Nephron (organoid): ENCODE data around the gene IMPACT.

Source experiments
- H3K27ac Mint-ChIP-seq, 3 experiments: 2 replicates each; pipeline ENCODE4 v1.8.0; 2020; ENCODE audit warnings: mixed read lengths in 3 of 3, mild to moderate bottlenecking in 2 of 3, moderate library complexity in 1 of 3
- H3K27me3 Mint-ChIP-seq: 2 replicates; pipeline ENCODE4 v1.8.0; 2021; ENCODE audit warnings: low read depth, mild to moderate bottlenecking, moderate library complexity, mixed read lengths
- H3K36me3 Mint-ChIP-seq: 2 replicates; pipeline ENCODE4 v1.8.0; 2020; ENCODE audit warnings: low read depth, mixed read lengths
- H3K4me1 Mint-ChIP-seq: 2 replicates; pipeline ENCODE4 v1.8.0; 2020; ENCODE audit warnings: mixed read lengths
- H3K4me3 Mint-ChIP-seq, 3 experiments: 2 replicates each; pipeline ENCODE4 v1.8.0; 2020; ENCODE audit warnings: mild to moderate bottlenecking in 3 of 3, mixed read lengths in 3 of 3, moderate library complexity in 2 of 3
- H3K9me3 Mint-ChIP-seq: 2 replicates; pipeline ENCODE4 v1.8.0; 2020; ENCODE audit warnings: mixed read lengths
- CTCF ChIP-seq, 3 experiments: fragments of 200-600 bp; sonication (generic); IDR thresholded peaks; one replicate each; pipeline ENCODE4 v1.5.0; 2021; ENCODE audit warnings: antibody characterized with exemption in 3 of 3; ENCODE audit not compliant: unreplicated experiment in 3 of 3

Gene IMPACT

GRCh38 chr18:24398540-24398939, 27.9 kb upstream of the IMPACT start:
- no peak for TF ChIP-seq CTCF (IDR thresholded peaks at IDR 0.05; ENCODE audit: unreplicated experiment in 3 of 3)
- H3K9me3 Mint-ChIP-seq: no peaks in the 10 kb centered on the region

GRCh38 chr18:24400587-24400986, 25.9 kb upstream of the IMPACT start:
- no peak for TF ChIP-seq CTCF (IDR thresholded peaks at IDR 0.05; ENCODE audit: unreplicated experiment in 3 of 3)
- Mint-ChIP-seq H3K27ac (peak overlapping the region; percentile 28 to 72 (median 67)), H3K36me3 (no peaks in the 10 kb centered on the region), H3K4me1 (peaks cover 21% of the 10 kb centered on the region), H3K27me3 (peaks cover 7% of the 10 kb centered on the region), H3K9me3 (no peaks in the 10 kb centered on the region), H3K4me3 (peak overlapping the region; percentile 4 to 29 (median 21))

More at GRCh38 chr18:24398540-24398939, 27.9 kb upstream of the IMPACT start:
- Mint-ChIP-seq H3K4me1 (peaks cover 30% of the 10 kb centered on the region), H3K27ac (peak overlapping the region; percentile 69 to 95 (median 88)), H3K27me3 (no peaks in the 10 kb centered on the region), H3K4me3 (peak overlapping the region; percentile 88 to 91 (median 89)), H3K36me3 (no peaks in the 10 kb centered on the region)

GRCh38 chr18:24402209-24402785, 24.2 kb upstream of the IMPACT start:
- H3K27ac Mint-ChIP-seq: no peak overlapping the region
- H3K4me3 Mint-ChIP-seq: no peak overlapping the region

GRCh38 chr18:24403076-24403475, 23.4 kb upstream of the IMPACT start:
- H3K4me3 Mint-ChIP-seq: no peak overlapping the region
- H3K4me1 Mint-ChIP-seq: peaks cover 12% of the 10 kb centered on the region
- TF ChIP-seq CTCF (IDR thresholded peaks at IDR 0.05; ENCODE audit: unreplicated experiment in 3 of 3): no peak
- H3K36me3 Mint-ChIP-seq: no peaks in the 10 kb centered on the region
- no peak overlapping the region for H3K27ac Mint-ChIP-seq
- H3K9me3 Mint-ChIP-seq: no peaks in the 10 kb centered on the region
- peaks cover 16% of the 10 kb centered on the region for H3K27me3 Mint-ChIP-seq

More at GRCh38 chr18:24402209-24402785, 24.2 kb upstream of the IMPACT start:
- Mint-ChIP-seq H3K4me1 (peaks cover 15% of the 10 kb centered on the region), H3K27me3 (peaks cover 12% of the 10 kb centered on the region), H3K9me3 (no peaks in the 10 kb centered on the region), H3K36me3 (no peaks in the 10 kb centered on the region)
- TF ChIP-seq CTCF (IDR thresholded peaks at IDR 0.05; ENCODE audit: unreplicated experiment in 3 of 3): no peak

- H3K4me1 Mint-ChIP-seq: peaks cover 11% of the 10 kb centered on the region
- H3K27me3 Mint-ChIP-seq: peaks cover 16% of the 10 kb centered on the region
- no peaks in the 10 kb centered on the region for H3K36me3 Mint-ChIP-seq
- no peaks in the 10 kb centered on the region for H3K9me3 Mint-ChIP-seq
- no peak for TF ChIP-seq CTCF (IDR thresholded peaks at IDR 0.05; ENCODE audit: unreplicated experiment in 3 of 3)
- H3K27ac Mint-ChIP-seq: no peak overlapping the region
- H3K4me3 Mint-ChIP-seq: no peak overlapping the region
Measured at GRCh38 chr18:24404591-24404990, 21.9 kb upstream of the IMPACT start.

- Mint-ChIP-seq H3K9me3 (no peaks in the 10 kb centered on the region), H3K27me3 (peaks cover 19% of the 10 kb centered on the region), H3K4me1 (no peaks in the 10 kb centered on the region), H3K36me3 (no peaks in the 10 kb centered on the region), H3K4me3 (no peak overlapping the region), H3K27ac (no peak overlapping the region)
- no peak for TF ChIP-seq CTCF (IDR thresholded peaks at IDR 0.05; ENCODE audit: unreplicated experiment in 3 of 3)
Measured at GRCh38 chr18:24408496-24408895, 18.0 kb upstream of the IMPACT start.
